ENCODE results near the gene AVP.

Gene AVP

DNA sequence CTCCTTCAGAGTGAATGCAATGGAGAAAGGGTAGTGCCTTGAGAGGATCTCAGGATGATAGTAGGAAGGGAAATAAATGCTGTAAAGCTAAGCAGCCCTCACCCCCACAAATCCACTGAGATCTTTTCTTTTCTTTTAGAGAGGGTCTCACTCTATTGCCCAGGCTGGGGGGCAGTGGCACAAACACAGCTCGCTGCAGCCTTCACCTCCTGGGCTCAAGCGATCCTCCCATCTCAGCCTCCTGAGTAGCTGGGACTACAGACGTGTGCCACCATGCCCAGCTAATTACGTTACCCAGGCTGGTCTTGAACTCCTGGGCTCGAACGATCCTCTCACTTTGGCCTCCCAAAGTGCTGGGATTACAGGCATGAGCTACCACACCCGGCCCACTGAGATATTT is 16.0 kb upstream of the AVP start:
- Histone ChIP-seq H3K4me1 (ENCODE audit: control insufficient read depth, insufficient read depth, low read length, unreplicated experiment) (peaks cover 3% of the 10 kb centered on the region), H3K27me3 (ENCODE audit: insufficient read depth, low read length) (no peaks in the 10 kb centered on the region), H3K4me3 (ENCODE audit: low read depth, low read length) (no peak overlapping the region), H3K27ac (ENCODE audit: low read depth, low read length) (no peak overlapping the region), H3K79me2 (ENCODE audit: control insufficient read depth, insufficient read depth, low read length, unreplicated experiment) (no peaks in the 10 kb centered on the region), H3K36me3 (ENCODE audit: insufficient read depth, low read length) (no peaks in the 10 kb centered on the region), H2AFZ (ENCODE audit: low read length, unreplicated experiment) (no peak overlapping the region)

GRCh38 chr20:3094848-3095629 is 10.5 kb upstream of the AVP start:
- no peak overlapping the region for H3K4me3 ChIP-seq (ENCODE audit: low read depth, low read length)
- no peak overlapping the region for H2AFZ ChIP-seq (ENCODE audit: low read length, unreplicated experiment)
- peaks cover 25% of the 10 kb centered on the region; the same call in 1 of the 2 replicates for H3K27me3 ChIP-seq (ENCODE audit: insufficient read depth, low read length)
- H3K79me2 ChIP-seq (ENCODE audit: control insufficient read depth, insufficient read depth, low read length, unreplicated experiment) = no peaks in the 10 kb centered on the region
- H3K27ac ChIP-seq (ENCODE audit: low read depth, low read length) = no peak overlapping the region
- H3K4me1 ChIP-seq (ENCODE audit: control insufficient read depth, insufficient read depth, low read length, unreplicated experiment) = no peaks in the 10 kb centered on the region
- no peaks in the 10 kb centered on the region for H3K36me3 ChIP-seq (ENCODE audit: insufficient read depth, low read length)

DNA sequence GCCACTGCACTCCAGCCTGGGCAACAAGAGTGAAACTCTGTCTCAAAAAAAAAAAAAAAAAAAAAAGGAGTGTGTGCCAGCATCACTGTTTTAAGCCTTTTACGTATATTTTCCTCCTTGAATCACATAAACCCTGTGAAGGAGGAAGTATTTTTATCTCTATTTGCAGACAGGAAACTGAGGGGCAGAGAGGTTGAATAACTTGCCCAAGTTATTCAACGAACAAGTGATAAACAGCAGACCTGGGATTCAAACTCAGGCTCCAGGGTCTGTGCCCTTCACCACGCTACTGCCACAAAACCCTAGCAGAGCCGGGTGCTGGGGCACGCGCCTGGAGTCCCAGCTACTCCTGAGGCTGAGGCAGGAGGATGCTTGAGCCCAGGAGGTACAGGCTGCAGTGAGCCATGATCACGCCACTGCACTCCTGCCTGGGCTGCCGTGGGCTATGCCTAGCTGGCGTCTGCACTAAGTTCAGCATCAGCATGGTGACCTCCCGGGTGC is 9.4 kb upstream of the AVP start:
- H2AFZ ChIP-seq (ENCODE audit: low read length, unreplicated experiment) = no peak overlapping the region
- no peaks in the 10 kb centered on the region for H3K4me1 ChIP-seq (ENCODE audit: control insufficient read depth, insufficient read depth, low read length, unreplicated experiment)
- H3K79me2 ChIP-seq (ENCODE audit: control insufficient read depth, insufficient read depth, low read length, unreplicated experiment) = no peaks in the 10 kb centered on the region
- no peak overlapping the region for H3K27ac ChIP-seq (ENCODE audit: low read depth, low read length)
- peaks cover 30% of the 10 kb centered on the region; the same call in 1 of the 2 replicates for H3K27me3 ChIP-seq (ENCODE audit: insufficient read depth, low read length)
- no peak overlapping the region for H3K4me3 ChIP-seq (ENCODE audit: low read depth, low read length)
- no peaks in the 10 kb centered on the region for H3K36me3 ChIP-seq (ENCODE audit: insufficient read depth, low read length)

- Histone ChIP-seq H3K27me3 (ENCODE audit: insufficient read depth, low read length) (peaks cover 30% of the 10 kb centered on the region; the same call in 1 of the 2 replicates), H2AFZ (ENCODE audit: low read length, unreplicated experiment) (peak overlapping the region; percentile 62), H3K4me1 (ENCODE audit: control insufficient read depth, insufficient read depth, low read length, unreplicated experiment) (no peaks in the 10 kb centered on the region), H3K79me2 (ENCODE audit: control insufficient read depth, insufficient read depth, low read length, unreplicated experiment) (no peaks in the 10 kb centered on the region), H3K4me3 (ENCODE audit: low read depth, low read length) (peak overlapping the region; percentile 64), H3K36me3 (ENCODE audit: insufficient read depth, low read length) (no peaks in the 10 kb centered on the region), H3K27ac (ENCODE audit: low read depth, low read length) (no peak overlapping the region)
Measured at GRCh38 chr20:3092611-3093379, 8.3 kb upstream of the AVP start.

GRCh38 chr20:3090565-3090964 is 6.0 kb upstream of the AVP start:
- Histone ChIP-seq H3K27me3 (ENCODE audit: insufficient read depth, low read length) (peaks cover 30% of the 10 kb centered on the region; the same call in 1 of the 2 replicates), H3K4me3 (ENCODE audit: low read depth, low read length) (no peak overlapping the region), H3K36me3 (ENCODE audit: insufficient read depth, low read length) (no peaks in the 10 kb centered on the region), H3K27ac (ENCODE audit: low read depth, low read length) (no peak overlapping the region), H3K79me2 (ENCODE audit: control insufficient read depth, insufficient read depth, low read length, unreplicated experiment) (no peaks in the 10 kb centered on the region), H3K4me1 (ENCODE audit: control insufficient read depth, insufficient read depth, low read length, unreplicated experiment) (no peaks in the 10 kb centered on the region), H2AFZ (ENCODE audit: low read length, unreplicated experiment) (no peak overlapping the region)

- H3K36me3 ChIP-seq (ENCODE audit: insufficient read depth, low read length) = no peaks in the 10 kb centered on the region
- peaks cover 41% of the 10 kb centered on the region for H3K27me3 ChIP-seq (ENCODE audit: insufficient read depth, low read length)
- no peak overlapping the region for H3K27ac ChIP-seq (ENCODE audit: low read depth, low read length)
- no peaks in the 10 kb centered on the region for H3K79me2 ChIP-seq (ENCODE audit: control insufficient read depth, insufficient read depth, low read length, unreplicated experiment)
- no peak overlapping the region for H2AFZ ChIP-seq (ENCODE audit: low read length, unreplicated experiment)
- no peak overlapping the region for H3K4me3 ChIP-seq (ENCODE audit: low read depth, low read length)
- H3K4me1 ChIP-seq (ENCODE audit: control insufficient read depth, insufficient read depth, low read length, unreplicated experiment) = no peaks in the 10 kb centered on the region
Measured at GRCh38 chr20:3088031-3088430, 3.5 kb upstream of the AVP start.

GRCh38 chr20:3085571-3086072 is 1.1 kb upstream of the AVP start:
- peaks cover 38% of the 10 kb centered on the region for H3K27me3 ChIP-seq (ENCODE audit: insufficient read depth, low read length)
- no peak overlapping the region for H3K27ac ChIP-seq (ENCODE audit: low read depth, low read length)
- no peaks in the 10 kb centered on the region for H3K36me3 ChIP-seq (ENCODE audit: insufficient read depth, low read length)
- no peak overlapping the region for H2AFZ ChIP-seq (ENCODE audit: low read length, unreplicated experiment)
- no peak overlapping the region for H3K4me3 ChIP-seq (ENCODE audit: low read depth, low read length)
- H3K79me2 ChIP-seq (ENCODE audit: control insufficient read depth, insufficient read depth, low read length, unreplicated experiment) = no peaks in the 10 kb centered on the region
- peaks cover 11% of the 10 kb centered on the region for H3K4me1 ChIP-seq (ENCODE audit: control insufficient read depth, insufficient read depth, low read length, unreplicated experiment)

- peaks cover 32% of the 10 kb centered on the region for H3K27me3 ChIP-seq (ENCODE audit: insufficient read depth, low read length)
- H3K27ac ChIP-seq (ENCODE audit: low read depth, low read length) = no peak overlapping the region
- H3K4me1 ChIP-seq (ENCODE audit: control insufficient read depth, insufficient read depth, low read length, unreplicated experiment) = peaks cover 13% of the 10 kb centered on the region
- no peaks in the 10 kb centered on the region for H3K79me2 ChIP-seq (ENCODE audit: control insufficient read depth, insufficient read depth, low read length, unreplicated experiment)
- no peaks in the 10 kb centered on the region for H3K36me3 ChIP-seq (ENCODE audit: insufficient read depth, low read length)
- H2AFZ ChIP-seq (ENCODE audit: low read length, unreplicated experiment) = no peak overlapping the region
- no peak overlapping the region for H3K4me3 ChIP-seq (ENCODE audit: low read depth, low read length)
Measured at GRCh38 chr20:3084986-3085360, 449 bp upstream of the AVP start.

DNA sequence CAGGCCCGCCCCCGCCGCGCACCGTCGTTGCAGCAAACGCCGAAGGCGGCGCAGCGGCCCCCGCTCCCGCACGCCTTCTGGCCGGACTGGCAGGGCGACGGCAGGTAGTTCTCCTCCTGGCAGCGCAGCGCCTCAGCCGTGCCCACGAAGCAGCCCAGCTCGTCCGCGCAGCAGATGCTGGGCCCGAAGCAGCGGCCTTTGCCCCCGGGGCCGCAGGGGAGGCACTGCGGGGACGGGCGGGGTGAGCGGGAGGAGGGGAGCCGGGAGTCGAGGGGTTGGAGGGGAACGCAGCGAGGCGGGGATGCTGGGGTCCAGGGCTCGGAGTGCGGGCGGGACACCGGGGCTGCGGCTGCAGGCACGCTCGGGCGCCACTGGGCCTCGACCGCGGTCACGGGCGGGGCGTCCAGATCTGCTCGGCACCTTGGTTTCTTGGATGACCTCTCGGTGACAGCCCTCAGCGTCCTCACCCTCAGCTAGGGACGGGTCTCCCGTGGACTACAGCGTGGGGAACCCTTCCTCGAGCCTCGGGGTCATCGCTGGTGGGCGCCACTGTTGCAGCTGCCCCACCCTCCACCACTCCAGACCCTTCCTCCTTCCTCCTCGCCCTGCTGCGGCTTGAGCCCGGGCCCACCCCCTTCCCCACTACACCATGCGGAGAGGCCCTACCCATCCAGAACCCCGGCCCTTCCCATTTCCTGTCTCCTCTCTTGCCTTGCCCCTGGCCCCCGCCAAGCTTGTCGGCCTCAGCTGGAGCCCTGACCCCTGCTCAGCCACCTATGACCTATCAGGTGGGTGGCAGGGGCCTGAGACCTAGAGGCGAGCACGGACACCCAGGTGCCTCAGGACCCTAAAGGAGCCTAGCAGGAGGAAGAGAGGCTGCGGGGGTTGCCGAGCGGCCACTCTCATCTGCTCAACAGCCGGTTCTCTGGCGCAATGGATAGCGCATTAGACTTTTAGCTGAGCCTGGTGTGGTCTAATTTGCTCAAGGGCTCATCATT is 1.3 kb downstream of the AVP start:
- no peak overlapping the region for H2AFZ ChIP-seq (ENCODE audit: low read length, unreplicated experiment)
- H3K36me3 ChIP-seq (ENCODE audit: insufficient read depth, low read length) = no peaks in the 10 kb centered on the region
- no peak overlapping the region for H3K4me3 ChIP-seq (ENCODE audit: low read depth, low read length)
- peaks cover 36% of the 10 kb centered on the region for H3K27me3 ChIP-seq (ENCODE audit: insufficient read depth, low read length)
- H3K27ac ChIP-seq (ENCODE audit: low read depth, low read length) = no peak overlapping the region
- no peaks in the 10 kb centered on the region for H3K79me2 ChIP-seq (ENCODE audit: control insufficient read depth, insufficient read depth, low read length, unreplicated experiment)
- H3K4me1 ChIP-seq (ENCODE audit: control insufficient read depth, insufficient read depth, low read length, unreplicated experiment) = peaks cover 13% of the 10 kb centered on the region

All from ACC112 (cell line).